Measurements from ENCODE around the gene CPXM1.

The CPXM1 gene

DNA sequence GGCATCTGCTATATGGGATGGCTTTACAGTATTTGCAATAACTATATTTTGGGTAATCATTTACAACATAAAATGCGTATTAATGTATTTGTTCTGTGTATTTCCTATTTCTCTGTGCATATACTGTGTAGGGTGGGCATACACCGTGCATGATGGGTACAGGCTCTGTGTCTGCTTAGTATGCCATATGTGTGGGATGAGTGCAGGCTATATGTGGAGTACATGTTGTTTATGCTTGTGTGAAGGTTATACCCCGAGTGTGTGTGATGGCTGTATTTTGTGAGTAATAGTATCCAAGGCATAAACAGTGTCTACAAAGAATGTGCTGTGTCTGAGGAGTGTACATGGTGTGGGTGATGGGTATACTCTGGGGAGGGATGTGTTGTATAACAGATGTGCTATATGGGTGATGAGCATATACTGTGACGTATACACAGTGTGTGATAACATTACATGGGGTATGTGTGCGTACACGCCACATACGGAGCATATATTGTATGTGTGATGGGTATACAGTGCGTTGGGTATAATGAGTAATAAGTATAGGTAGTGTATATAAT, 52.7 kb downstream of the CPXM1 start:
- DNase-seq = no peak

DNA sequence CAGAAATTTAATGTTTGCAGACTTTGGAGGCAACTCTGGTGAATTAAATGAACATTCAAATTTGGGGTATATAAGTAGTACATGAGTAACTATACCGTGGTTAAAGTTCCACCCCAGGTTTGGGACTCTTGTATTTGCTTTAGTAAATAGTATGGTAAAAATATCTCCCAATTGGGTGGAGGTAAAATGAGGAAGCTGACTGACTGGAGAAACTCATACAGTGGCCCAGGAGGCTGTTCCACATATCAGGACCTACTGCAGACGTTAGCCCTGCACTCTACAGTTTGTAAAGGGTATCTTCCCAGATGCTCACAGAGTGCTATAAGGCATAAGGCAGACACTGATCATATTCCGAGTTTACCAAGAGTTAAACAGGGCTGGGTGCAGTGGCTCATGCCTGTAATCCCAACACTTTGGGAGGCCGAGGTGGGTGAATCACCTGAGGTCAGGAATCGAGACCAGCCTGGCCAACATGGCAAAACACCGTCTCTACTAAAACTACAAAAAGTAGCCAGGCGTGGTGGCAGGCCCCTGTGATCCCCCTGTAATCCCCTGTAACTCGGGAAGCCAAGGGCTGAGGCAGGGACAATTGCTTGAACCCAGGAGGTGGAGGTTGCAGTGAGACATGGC, 53.7 kb downstream of the CPXM1 start:
- no peak for DNase-seq

- no peak for DNase-seq
These were observed 54.3 kb downstream of the CPXM1 start for GRCh38 chr20:2745936-2746635.

DNA sequence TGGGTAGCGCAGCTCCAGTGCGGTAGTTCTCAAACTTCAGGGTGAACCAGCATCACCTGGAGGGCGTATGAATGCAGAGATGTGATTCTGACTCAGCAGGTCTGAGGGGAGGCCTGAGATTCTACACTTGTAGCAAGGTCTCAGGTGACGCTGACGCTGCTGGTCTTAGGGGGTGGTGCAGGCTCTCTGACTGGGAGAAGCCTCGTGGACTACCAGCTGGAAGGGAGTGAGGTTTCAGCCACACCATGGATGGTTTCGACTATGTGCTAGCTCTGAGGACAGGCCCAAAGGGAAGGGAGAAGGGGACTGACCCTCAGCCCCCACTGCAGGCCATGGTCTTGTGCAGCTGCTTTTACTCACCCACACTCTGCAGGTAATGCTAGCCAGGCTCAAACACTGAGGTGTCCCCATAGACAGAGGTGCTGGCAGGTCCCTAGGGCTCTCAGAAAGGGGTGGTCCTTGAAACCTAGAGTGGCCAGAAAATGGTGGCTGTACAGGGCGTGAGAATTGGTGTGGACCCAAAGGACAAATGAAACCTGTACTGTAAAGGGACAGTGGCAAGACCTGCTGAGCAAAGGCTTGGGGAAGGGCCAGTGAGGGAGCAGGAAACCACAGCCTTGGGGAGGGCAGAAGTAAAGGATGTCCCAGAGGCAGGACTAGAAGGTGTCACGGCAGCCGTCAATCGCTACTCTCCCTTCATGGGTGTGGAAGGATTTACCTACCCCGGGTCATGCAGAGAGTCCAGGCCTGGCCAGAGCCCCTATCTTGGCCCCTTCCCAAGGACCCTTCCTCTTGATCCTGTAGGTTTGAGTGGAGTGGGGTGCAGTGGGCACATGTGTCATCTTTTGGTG, 55.1 kb downstream of the CPXM1 start:
- DNase-seq = no peak
